ENCODE measurements around the gene RBMS1. TPM values are rescaled to one million over a fixed set of nuclear protein-coding genes. Genes with fewer than 3 reads are reported as not detected.

The RBMS1 gene
- total and polyA plus RNA-seq, 2 of the 13 experiments (the other 11 are each of a cell fraction or from before 2014, with no cell fraction given) = 55.5 to 110 TPM

DNA sequence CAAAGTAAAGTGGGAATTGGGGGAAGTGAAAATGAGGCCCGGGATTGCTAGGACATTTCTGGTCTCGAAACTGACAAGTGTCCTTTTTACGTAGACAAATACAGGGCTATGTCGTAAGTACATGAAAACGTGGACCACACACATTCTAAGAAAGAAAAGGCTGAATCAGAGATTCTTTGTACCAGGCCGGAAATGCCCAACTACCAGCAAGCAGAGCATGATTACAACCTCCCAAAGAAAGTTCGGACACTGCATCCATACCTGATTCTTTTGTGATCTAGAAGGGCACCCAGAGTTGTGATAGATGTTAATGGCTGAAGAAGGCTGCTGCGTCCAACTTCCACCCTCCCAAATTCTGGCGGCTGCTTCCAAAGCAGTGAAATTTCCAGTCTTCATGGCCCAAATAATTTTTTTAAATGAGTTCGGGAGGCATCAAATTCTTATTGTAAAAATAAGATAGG, 1.7 kb downstream of the RBMS1 start (continued):
- TF ChIP-seq NR2C2 (CRISPR knock-in tag; IDR thresholded peaks at IDR 0.05; ENCODE audit: borderline replicate concordance) (no peak), DDIT3 (CRISPR knock-in tag; IDR thresholded peaks at IDR 0.05) (no peak), ZMYM4 (CRISPR knock-in tag; IDR thresholded peaks at IDR 0.05) (no peak), ZNF556 (CRISPR knock-in tag; IDR thresholded peaks at IDR 0.05; ENCODE audit: borderline replicate concordance) (no peak), MTA3 (CRISPR knock-in tag; IDR thresholded peaks at IDR 0.05) (no peak), SNAPC2 (CRISPR knock-in tag; IDR thresholded peaks at IDR 0.05) (no peak), MTF2 (CRISPR knock-in tag; IDR thresholded peaks at IDR 0.05; ENCODE audit: borderline replicate concordance) (no peak), MTERF4 (CRISPR knock-in tag; IDR thresholded peaks at IDR 0.05) (no peak), ZNF879 (CRISPR knock-in tag; IDR thresholded peaks at IDR 0.05) (no peak), POLR2AphosphoS2 (IDR thresholded peaks at IDR 0.05; ENCODE audit: low read depth, low read length) (no peak), ZNF674 (CRISPR knock-in tag; IDR thresholded peaks at IDR 0.05; ENCODE audit: low read depth) (no peak), SAFB2 (CRISPR knock-in tag; IDR thresholded peaks at IDR 0.05; ENCODE audit: borderline replicate concordance, low read depth) (no peak), TEF (CRISPR knock-in tag; IDR thresholded peaks at IDR 0.05) (no peak), CREB1 (IDR thresholded peaks at IDR 0.05) (0 out of 2 replicates have a peak, but pooled peaks have one; percentile 25), CREB1 (CRISPR knock-in tag; IDR thresholded peaks at IDR 0.05) (no peak), ZNF607 (CRISPR knock-in tag; IDR thresholded peaks at IDR 0.05; ENCODE audit: borderline replicate concordance) (no peak), YY1 (IDR thresholded peaks at IDR 0.05; ENCODE audit: insufficient read depth, insufficient replicate concordance, low read depth, low read length) (peak; percentile 26), ETV5 (CRISPR knock-in tag; IDR thresholded peaks at IDR 0.05; ENCODE audit: borderline replicate concordance) (peak; percentile 11; the same call in 1 of the 2 replicates), ZNF512B (CRISPR knock-in tag; IDR thresholded peaks at IDR 0.05; ENCODE audit: borderline replicate concordance) (0 out of 2 replicates have a peak, but pooled peaks have one; percentile 16), KAT8 (CRISPR knock-in tag; IDR thresholded peaks at IDR 0.05) (no peak)
- TF ChIP-seq, protein P1, sequence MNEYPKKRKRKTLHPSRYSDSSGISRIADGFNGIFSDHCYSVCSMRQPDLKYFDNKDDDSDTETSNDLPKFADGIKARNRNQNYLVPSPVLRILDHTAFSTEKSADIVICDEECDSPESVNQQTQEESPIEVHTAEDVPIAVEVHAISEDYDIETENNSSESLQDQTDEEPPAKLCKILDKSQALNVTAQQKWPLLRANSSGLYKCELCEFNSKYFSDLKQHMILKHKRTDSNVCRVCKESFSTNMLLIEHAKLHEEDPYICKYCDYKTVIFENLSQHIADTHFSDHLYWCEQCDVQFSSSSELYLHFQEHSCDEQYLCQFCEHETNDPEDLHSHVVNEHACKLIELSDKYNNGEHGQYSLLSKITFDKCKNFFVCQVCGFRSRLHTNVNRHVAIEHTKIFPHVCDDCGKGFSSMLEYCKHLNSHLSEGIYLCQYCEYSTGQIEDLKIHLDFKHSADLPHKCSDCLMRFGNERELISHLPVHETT (CRISPR knock-in tag; conservative IDR thresholded peaks at IDR 0.05) = no peak
- TF ChIP-seq, protein P2, sequence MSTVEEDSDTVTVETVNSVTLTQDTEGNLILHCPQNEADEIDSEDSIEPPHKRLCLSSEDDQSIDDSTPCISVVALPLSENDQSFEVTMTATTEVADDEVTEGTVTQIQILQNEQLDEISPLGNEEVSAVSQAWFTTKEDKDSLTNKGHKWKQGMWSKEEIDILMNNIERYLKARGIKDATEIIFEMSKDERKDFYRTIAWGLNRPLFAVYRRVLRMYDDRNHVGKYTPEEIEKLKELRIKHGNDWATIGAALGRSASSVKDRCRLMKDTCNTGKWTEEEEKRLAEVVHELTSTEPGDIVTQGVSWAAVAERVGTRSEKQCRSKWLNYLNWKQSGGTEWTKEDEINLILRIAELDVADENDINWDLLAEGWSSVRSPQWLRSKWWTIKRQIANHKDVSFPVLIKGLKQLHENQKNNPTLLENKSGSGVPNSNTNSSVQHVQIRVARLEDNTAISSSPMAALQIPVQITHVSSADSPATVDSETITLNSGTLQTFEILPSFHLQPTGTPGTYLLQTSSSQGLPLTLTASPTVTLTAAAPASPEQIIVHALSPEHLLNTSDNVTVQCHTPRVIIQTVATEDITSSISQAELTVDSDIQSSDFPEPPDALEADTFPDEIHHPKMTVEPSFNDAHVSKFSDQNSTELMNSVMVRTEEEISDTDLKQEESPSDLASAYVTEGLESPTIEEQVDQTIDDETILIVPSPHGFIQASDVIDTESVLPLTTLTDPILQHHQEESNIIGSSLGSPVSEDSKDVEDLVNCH (CRISPR knock-in tag; IDR thresholded peaks at IDR 0.05) = no peak

Data from HepG2 (cell line).